Kidney epithelial cell (primary cell): Measurements from ENCODE around the gene SPCS3. TPM values are rescaled to one million over a fixed set of nuclear protein-coding genes. Genes with fewer than 3 reads are reported as not detected.

Experiments used
- DNase-seq: peaks from one replicate; pipeline ENCODE4 v3.0.0-alpha.2; 2010; ENCODE audit warnings: low read depth
- H3K27me3 ChIP-seq: 2 replicates; pipeline ENCODE4 v1.6.0; 2011; ENCODE audit warnings: low read length; ENCODE audit not compliant: control insufficient read depth, insufficient read depth
- H3K36me3 ChIP-seq: 2 replicates; pipeline ENCODE4 v1.5.1; 2011; ENCODE audit warnings: low read length; ENCODE audit not compliant: control insufficient read depth, insufficient read depth
- H3K4me3 ChIP-seq: 2 replicates; pipeline ENCODE4 v1.5.1; 2011; ENCODE audit warnings: low read depth, mild to moderate bottlenecking, control low read depth, low read length
- CTCF ChIP-seq: IDR thresholded peaks from 2 replicates; pipeline ENCODE4 v1.5.1; 2011; ENCODE audit warnings: mild to moderate bottlenecking, moderate library complexity, low read length, control low read depth, inconsistent platforms; ENCODE audit not compliant: insufficient read depth, poor library complexity, severe bottlenecking
- total RNA-seq: library from RNA; depleted of rRNA; stranded (reverse); fragments of >200 nt; gene quantifications from 2 replicates; pipeline ENCODE4 v1.2.3, GENCODE V29; 2015

The SPCS3 gene
- total RNA-seq, 1 donor from 2014 or later = 117 TPM

GRCh38 chr4:176306837-176307665, 12.7 kb upstream of the SPCS3 start:
- H3K27me3 ChIP-seq = no peaks in the 10 kb centered on the region
- no peak overlapping the region for H3K4me3 ChIP-seq
- no peak for DNase-seq
- no peak for TF ChIP-seq CTCF
- H3K36me3 ChIP-seq = no peaks in the 10 kb centered on the region

GRCh38 chr4:176307666-176307930, 12.2 kb upstream of the SPCS3 start:
- Histone ChIP-seq H3K4me3 (no peak overlapping the region), H3K36me3 (no peaks in the 10 kb centered on the region), H3K27me3 (no peaks in the 10 kb centered on the region)
- DNase-seq = no peak
- no peak for TF ChIP-seq CTCF

DNA sequence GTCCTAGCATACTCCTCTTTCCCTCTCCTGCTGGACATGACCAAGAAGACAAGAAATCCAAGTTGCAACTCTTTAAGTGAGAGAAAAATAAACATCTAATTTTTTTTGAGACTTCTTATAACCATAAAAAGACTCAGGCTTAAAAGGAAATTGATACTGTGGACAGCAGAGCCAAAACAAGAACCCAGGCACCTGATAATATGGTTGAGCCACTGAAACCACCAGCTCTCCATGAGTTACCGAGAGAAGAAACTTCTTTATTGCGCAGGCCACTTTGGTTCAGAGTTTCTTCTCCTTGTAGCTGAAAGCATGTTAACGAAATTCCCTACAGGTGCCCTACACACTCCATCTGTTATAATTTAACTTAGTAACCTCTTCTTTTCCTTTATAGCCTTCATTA, 11.3 kb upstream of the SPCS3 start:
- no peaks in the 10 kb centered on the region for H3K27me3 ChIP-seq
- DNase-seq = no peak
- no peak for TF ChIP-seq CTCF
- no peaks in the 10 kb centered on the region for H3K36me3 ChIP-seq
- H3K4me3 ChIP-seq = no peak overlapping the region

DNA sequence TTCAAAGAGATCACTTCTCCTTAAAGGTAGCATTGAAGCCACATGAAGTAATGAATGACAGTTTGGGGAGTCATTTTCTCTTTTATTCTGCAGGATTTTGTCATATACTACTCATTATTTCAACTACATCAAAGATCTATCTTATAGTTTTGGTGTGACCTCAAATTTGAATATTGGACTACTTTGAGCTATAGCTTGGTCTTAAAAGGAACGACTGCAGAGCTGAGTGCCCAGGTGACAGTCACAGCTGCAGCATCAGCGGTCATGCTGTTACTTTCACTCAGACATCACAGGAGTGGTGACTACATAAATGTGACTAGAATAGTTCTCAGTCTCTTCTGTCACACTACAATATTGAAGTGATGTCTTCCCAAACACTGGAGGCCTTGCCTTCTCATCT, 10.7 kb upstream of the SPCS3 start:
- Histone ChIP-seq H3K36me3 (no peaks in the 10 kb centered on the region), H3K4me3 (no peak overlapping the region), H3K27me3 (no peaks in the 10 kb centered on the region)
- DNase-seq = no peak
- no peak for TF ChIP-seq CTCF

DNA sequence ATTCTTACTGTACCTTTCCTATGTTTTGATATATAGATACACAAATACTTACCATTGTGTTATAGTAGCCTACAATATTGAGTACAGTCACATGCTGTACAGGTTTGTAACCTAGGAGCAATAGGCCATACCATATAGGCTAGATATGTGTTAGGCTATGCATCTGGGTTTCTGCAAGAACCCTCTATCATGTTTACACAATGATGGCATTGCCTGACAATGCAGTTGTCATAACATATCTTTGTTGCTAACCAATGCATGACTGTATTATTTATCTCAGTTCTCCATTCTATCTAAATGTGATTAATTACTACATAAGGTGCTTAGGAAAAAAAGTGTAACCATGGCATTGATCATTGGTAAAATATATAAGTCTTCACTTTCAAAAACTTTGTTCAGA, 10.0 kb upstream of the SPCS3 start:
- Histone ChIP-seq H3K4me3 (no peak overlapping the region), H3K27me3 (no peaks in the 10 kb centered on the region), H3K36me3 (no peaks in the 10 kb centered on the region)
- TF ChIP-seq CTCF = no peak
- DNase-seq = no peak
